Glutamatergic neuron (in vitro differentiated cells): ENCODE results near the gene EPS8. TPM values are rescaled to one million over a fixed set of nuclear protein-coding genes. Genes with fewer than 3 reads are reported as not detected.

Experiments used
- DNase-seq: peaks from one replicate; pipeline ENCODE4 v3.0.0; 2022
- H3K27ac Mint-ChIP-seq: one replicate; pipeline ENCODE4 v1.8.0; 2020; ENCODE audit warnings: mild to moderate bottlenecking, mixed read lengths, inconsistent platforms; ENCODE audit not compliant: unreplicated experiment
- H3K27me3 Mint-ChIP-seq: one replicate; pipeline ENCODE4 v1.8.0; 2020; ENCODE audit warnings: mild to moderate bottlenecking, moderate library complexity, mixed read lengths, inconsistent platforms; ENCODE audit not compliant: unreplicated experiment
- H3K36me3 Mint-ChIP-seq: one replicate; pipeline ENCODE4 v1.8.0; 2020; ENCODE audit warnings: mild to moderate bottlenecking, mixed read lengths, inconsistent platforms; ENCODE audit not compliant: unreplicated experiment
- H3K4me1 Mint-ChIP-seq: one replicate; pipeline ENCODE4 v1.8.0; 2020; ENCODE audit warnings: mild to moderate bottlenecking, low read depth, mixed read lengths, inconsistent platforms; ENCODE audit not compliant: unreplicated experiment
- H3K4me3 Mint-ChIP-seq: one replicate; pipeline ENCODE4 v1.8.0; 2020; ENCODE audit warnings: mild to moderate bottlenecking, mixed read lengths, inconsistent platforms; ENCODE audit not compliant: unreplicated experiment
- H3K9me3 Mint-ChIP-seq: one replicate; pipeline ENCODE4 v1.8.0; 2020; ENCODE audit warnings: mild to moderate bottlenecking, moderate library complexity, mixed read lengths, inconsistent platforms; ENCODE audit not compliant: unreplicated experiment
- total RNA-seq: library from RNA; stranded (reverse); fragmentation: NEBNext Ultra II Directional; extraction: Animal tissue kit (Norgen Biotek cat#: 25700); gene quantifications from one replicate; pipeline ENCODE4 v1.2.1, GENCODE V29; 2021; ENCODE audit not compliant: unreplicated experiment
- TF ChIP-seq, protein P1 (sequence below): fragments of 200-600 bp; sonication (generic); IDR thresholded peaks from one replicate; pipeline ENCODE4 v1.5.0; 2021; ENCODE audit not compliant: partially characterized antibody, unreplicated experiment

The EPS8 gene
- total RNA-seq, 1 donor from 2014 or later, result 4.3 TPM

DNA sequence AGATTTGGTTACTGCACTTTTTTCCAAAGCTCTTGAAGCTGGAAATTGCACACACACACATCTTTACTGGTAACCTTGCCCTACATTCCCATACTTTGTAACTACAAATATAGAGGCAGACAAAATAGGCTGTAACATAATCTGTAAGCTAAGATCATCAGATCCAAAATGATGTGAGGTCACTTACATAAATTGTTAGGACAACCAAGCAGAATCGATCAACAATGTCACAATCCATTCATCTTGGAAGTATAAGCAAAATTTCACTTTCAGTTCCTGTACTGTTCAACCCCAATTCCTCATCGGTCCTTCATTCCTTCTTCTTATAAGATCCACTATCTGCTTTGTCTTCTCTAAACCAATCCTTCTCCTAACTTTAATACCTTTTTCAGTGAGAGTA lies 72.6 kb downstream of the EPS8 start:
- no peaks in the 10 kb centered on the region for H3K36me3 Mint-ChIP-seq
- no peak overlapping the region for H3K4me3 Mint-ChIP-seq
- H3K4me1 Mint-ChIP-seq, result no peaks in the 10 kb centered on the region
- TF ChIP-seq, protein P1, sequence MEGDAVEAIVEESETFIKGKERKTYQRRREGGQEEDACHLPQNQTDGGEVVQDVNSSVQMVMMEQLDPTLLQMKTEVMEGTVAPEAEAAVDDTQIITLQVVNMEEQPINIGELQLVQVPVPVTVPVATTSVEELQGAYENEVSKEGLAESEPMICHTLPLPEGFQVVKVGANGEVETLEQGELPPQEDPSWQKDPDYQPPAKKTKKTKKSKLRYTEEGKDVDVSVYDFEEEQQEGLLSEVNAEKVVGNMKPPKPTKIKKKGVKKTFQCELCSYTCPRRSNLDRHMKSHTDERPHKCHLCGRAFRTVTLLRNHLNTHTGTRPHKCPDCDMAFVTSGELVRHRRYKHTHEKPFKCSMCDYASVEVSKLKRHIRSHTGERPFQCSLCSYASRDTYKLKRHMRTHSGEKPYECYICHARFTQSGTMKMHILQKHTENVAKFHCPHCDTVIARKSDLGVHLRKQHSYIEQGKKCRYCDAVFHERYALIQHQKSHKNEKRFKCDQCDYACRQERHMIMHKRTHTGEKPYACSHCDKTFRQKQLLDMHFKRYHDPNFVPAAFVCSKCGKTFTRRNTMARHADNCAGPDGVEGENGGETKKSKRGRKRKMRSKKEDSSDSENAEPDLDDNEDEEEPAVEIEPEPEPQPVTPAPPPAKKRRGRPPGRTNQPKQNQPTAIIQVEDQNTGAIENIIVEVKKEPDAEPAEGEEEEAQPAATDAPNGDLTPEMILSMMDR, result no peak
- no peak for DNase-seq
- H3K9me3 Mint-ChIP-seq, result peaks cover 1% of the 10 kb centered on the region
- H3K27me3 Mint-ChIP-seq, result no peaks in the 10 kb centered on the region
- H3K27ac Mint-ChIP-seq, result no peak overlapping the region

- Mint-ChIP-seq H3K36me3 (no peaks in the 10 kb centered on the region), H3K4me1 (no peaks in the 10 kb centered on the region), H3K4me3 (no peak overlapping the region), H3K27me3 (no peaks in the 10 kb centered on the region), H3K27ac (no peak overlapping the region), H3K9me3 (peaks cover 1% of the 10 kb centered on the region)
- TF ChIP-seq, protein P1, result no peak
- no peak for DNase-seq
These were observed 74.9 kb downstream of the EPS8 start for GRCh38 chr12:15714256-15714655.

- H3K36me3 Mint-ChIP-seq, result no peaks in the 10 kb centered on the region
- H3K9me3 Mint-ChIP-seq, result peaks cover 1% of the 10 kb centered on the region
- TF ChIP-seq, protein P1, result no peak
- no peak for DNase-seq
- no peaks in the 10 kb centered on the region for H3K27me3 Mint-ChIP-seq
- H3K27ac Mint-ChIP-seq, result no peak overlapping the region
- no peak overlapping the region for H3K4me3 Mint-ChIP-seq
- no peaks in the 10 kb centered on the region for H3K4me1 Mint-ChIP-seq
These were observed 76.1 kb downstream of the EPS8 start for GRCh38 chr12:15712823-15713660.

DNA sequence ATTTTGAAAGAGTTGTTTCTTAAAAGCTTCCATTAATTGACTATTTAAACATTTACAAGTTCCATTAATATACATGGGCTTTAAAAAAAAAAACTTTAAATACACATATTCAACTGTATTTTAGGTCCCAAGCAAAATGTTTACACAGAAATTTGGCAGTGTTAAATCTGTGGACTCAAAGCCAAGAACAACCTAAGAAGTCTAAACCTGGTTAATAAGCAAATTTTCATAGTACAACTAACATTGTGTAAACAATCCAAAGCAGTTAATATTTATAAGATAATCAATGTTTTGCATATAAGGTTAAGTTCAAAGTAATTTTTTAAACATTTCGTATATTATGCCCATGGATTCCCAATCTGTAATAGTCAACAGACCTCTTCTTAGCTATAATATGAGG lies 77.0 kb downstream of the EPS8 start:
- H3K4me3 Mint-ChIP-seq, result no peak overlapping the region
- H3K36me3 Mint-ChIP-seq, result no peaks in the 10 kb centered on the region
- no peaks in the 10 kb centered on the region for H3K27me3 Mint-ChIP-seq
- TF ChIP-seq, protein P1, result no peak
- no peak overlapping the region for H3K27ac Mint-ChIP-seq
- DNase-seq, result no peak
- H3K9me3 Mint-ChIP-seq, result peaks cover 1% of the 10 kb centered on the region
- H3K4me1 Mint-ChIP-seq, result no peaks in the 10 kb centered on the region

DNA sequence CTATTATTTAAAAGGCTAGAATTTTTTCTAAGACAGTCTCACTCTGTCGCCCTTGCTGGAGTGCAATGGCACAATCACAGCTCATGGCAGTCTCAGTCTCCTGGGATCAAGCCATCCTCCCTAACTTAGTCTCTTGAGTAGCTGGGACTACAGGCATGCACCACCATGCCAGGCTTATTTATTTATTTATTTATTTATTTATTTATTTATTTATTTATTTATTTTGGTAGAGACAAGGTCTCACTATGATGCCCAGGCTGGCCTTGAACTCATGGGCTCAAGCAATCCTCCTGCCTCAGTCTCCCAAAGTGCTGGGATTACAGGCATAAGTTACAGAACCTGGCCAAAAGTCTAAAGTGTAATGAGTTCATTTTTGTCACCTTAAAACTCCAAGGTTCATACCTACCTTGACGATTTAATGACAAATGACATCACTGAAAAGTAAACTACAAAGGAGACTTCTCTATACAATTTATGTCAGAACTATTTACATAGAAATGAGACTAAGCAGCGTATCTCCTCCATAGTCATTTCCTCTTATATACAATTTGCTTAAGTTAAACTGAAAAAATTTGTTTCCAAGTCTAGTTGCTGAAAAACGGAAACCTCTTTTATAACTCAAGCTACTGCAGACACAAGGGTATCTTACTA lies 78.2 kb downstream of the EPS8 start:
- no peaks in the 10 kb centered on the region for H3K36me3 Mint-ChIP-seq
- TF ChIP-seq, protein P1, result no peak
- DNase-seq, result no peak
- H3K4me1 Mint-ChIP-seq, result no peaks in the 10 kb centered on the region
- H3K4me3 Mint-ChIP-seq, result no peak overlapping the region
- no peak overlapping the region for H3K27ac Mint-ChIP-seq
- peaks cover 1% of the 10 kb centered on the region for H3K9me3 Mint-ChIP-seq
- H3K27me3 Mint-ChIP-seq, result no peaks in the 10 kb centered on the region
